Astrocyte (in vitro differentiated cells and primary cell): ENCODE data around the gene PIP4K2C. TPM values are rescaled to one million over a fixed set of nuclear protein-coding genes. Genes with fewer than 3 reads are reported as not detected.

Experiments used
- DNase-seq: peaks from one replicate; pipeline ENCODE4 v3.0.0-alpha.2; 2010; ENCODE audit warnings: low read depth
- FAIRE-seq: peaks from 2 replicates; lab custom pipeline; 2011; peaks lifted over from hg19 to GRCh38; lab: Jason Lieb, UNC
- H2AFZ ChIP-seq: 2 replicates; pipeline ENCODE4 v1.6.0; 2012; ENCODE audit warnings: low read depth, low read length, inconsistent platforms
- H3K27ac ChIP-seq: 2 replicates; pipeline ENCODE4 v1.5.1; 2011; ENCODE audit warnings: low read depth, low read length, inconsistent platforms
- H3K27me3 ChIP-seq: 2 replicates; pipeline ENCODE4 v1.6.0; 2011; ENCODE audit warnings: low read length, inconsistent platforms; ENCODE audit not compliant: insufficient read depth
- H3K36me3 ChIP-seq: 2 replicates; pipeline ENCODE4 v1.5.1; 2011; ENCODE audit warnings: low read length, inconsistent platforms; ENCODE audit not compliant: insufficient read depth
- H3K4me1 ChIP-seq: 2 replicates; pipeline ENCODE4 v1.5.1; 2011; ENCODE audit warnings: low read length, inconsistent platforms; ENCODE audit not compliant: insufficient read depth
- H3K4me2 ChIP-seq: 2 replicates; pipeline ENCODE4 v1.6.0; 2012; ENCODE audit warnings: low read length, inconsistent platforms
- H3K4me3 ChIP-seq: 2 replicates; pipeline ENCODE4 v1.5.1; 2011; ENCODE audit warnings: low read depth, mild to moderate bottlenecking, low read length, inconsistent platforms; ENCODE audit not compliant: insufficient read depth
- H3K79me2 ChIP-seq: 2 replicates; pipeline ENCODE4 v1.6.0; 2012; ENCODE audit warnings: mild to moderate bottlenecking, low read length, inconsistent platforms; ENCODE audit not compliant: insufficient read depth
- H3K9ac ChIP-seq: 2 replicates; pipeline ENCODE4 v1.6.0; 2012; ENCODE audit warnings: mild to moderate bottlenecking, low read length, inconsistent platforms
- H3K9me3 ChIP-seq: 2 replicates; pipeline ENCODE4 v1.5.1; 2012; ENCODE audit warnings: low read depth, mild to moderate bottlenecking, low read length, inconsistent platforms; ENCODE audit not compliant: insufficient read depth
- H4K20me1 ChIP-seq: 2 replicates; pipeline ENCODE4 v1.6.0; 2012; ENCODE audit warnings: low read length, inconsistent platforms; ENCODE audit not compliant: insufficient read depth
- H3K27ac Mint-ChIP-seq: one replicate; pipeline ENCODE4 v1.8.0; 2021; ENCODE audit warnings: mild to moderate bottlenecking, mixed read lengths; ENCODE audit not compliant: unreplicated experiment
- H3K27me3 Mint-ChIP-seq: one replicate; pipeline ENCODE4 v1.8.0; 2021; ENCODE audit warnings: low read depth, mixed read lengths; ENCODE audit not compliant: unreplicated experiment
- H3K36me3 Mint-ChIP-seq: one replicate; pipeline ENCODE4 v1.8.0; 2021; ENCODE audit warnings: low read depth, mixed read lengths; ENCODE audit not compliant: unreplicated experiment
- H3K4me1 Mint-ChIP-seq: one replicate; pipeline ENCODE4 v1.8.0; 2021; ENCODE audit warnings: low read depth, mixed read lengths; ENCODE audit not compliant: unreplicated experiment
- H3K4me3 Mint-ChIP-seq: one replicate; pipeline ENCODE4 v1.8.0; 2021; ENCODE audit warnings: mild to moderate bottlenecking, moderate library complexity, mixed read lengths; ENCODE audit not compliant: unreplicated experiment
- H3K9me3 Mint-ChIP-seq: one replicate; pipeline ENCODE4 v1.8.0; 2021; ENCODE audit warnings: mild to moderate bottlenecking, mixed read lengths; ENCODE audit not compliant: unreplicated experiment
- EZH2 ChIP-seq: IDR thresholded peaks from 2 replicates; pipeline ENCODE4 v1.6.1; 2012; ENCODE audit warnings: mild to moderate bottlenecking, low read length, inconsistent platforms; ENCODE audit not compliant: insufficient read depth
- total RNA-seq: library from RNA; stranded (reverse); gene quantifications from 2 replicates; pipeline ENCODE4 v1.2.1, GENCODE V29; 2021
- TF ChIP-seq, protein P1 (sequence below): IDR thresholded peaks from 2 replicates; pipeline ENCODE4 v1.5.1; 2011; ENCODE audit warnings: low read depth, mild to moderate bottlenecking, inconsistent platforms, low read length, moderate library complexity; ENCODE audit not compliant: insufficient read depth

Gene PIP4K2C
- total RNA-seq, 1 donor from 2014 or later: 43.3 TPM

GRCh38 chr12:57618966-57619433 lies 28.0 kb downstream of the PIP4K2C start:
- Histone ChIP-seq H3K9me3 (no peaks in the 10 kb centered on the region), H3K4me3 (no peak overlapping the region), H3K27me3 (peaks cover 49% of the 10 kb centered on the region), H3K36me3 (no peaks in the 10 kb centered on the region), H3K4me1 (peaks cover 9% of the 10 kb centered on the region), H3K27ac (no peak overlapping the region), H2AFZ (no peak overlapping the region), H3K79me2 (no peaks in the 10 kb centered on the region), H3K9ac (no peak overlapping the region), H4K20me1 (peaks cover 24% of the 10 kb centered on the region), H3K4me2 (no peak overlapping the region)
- no peak for TF ChIP-seq EZH2
- TF ChIP-seq, protein P1, sequence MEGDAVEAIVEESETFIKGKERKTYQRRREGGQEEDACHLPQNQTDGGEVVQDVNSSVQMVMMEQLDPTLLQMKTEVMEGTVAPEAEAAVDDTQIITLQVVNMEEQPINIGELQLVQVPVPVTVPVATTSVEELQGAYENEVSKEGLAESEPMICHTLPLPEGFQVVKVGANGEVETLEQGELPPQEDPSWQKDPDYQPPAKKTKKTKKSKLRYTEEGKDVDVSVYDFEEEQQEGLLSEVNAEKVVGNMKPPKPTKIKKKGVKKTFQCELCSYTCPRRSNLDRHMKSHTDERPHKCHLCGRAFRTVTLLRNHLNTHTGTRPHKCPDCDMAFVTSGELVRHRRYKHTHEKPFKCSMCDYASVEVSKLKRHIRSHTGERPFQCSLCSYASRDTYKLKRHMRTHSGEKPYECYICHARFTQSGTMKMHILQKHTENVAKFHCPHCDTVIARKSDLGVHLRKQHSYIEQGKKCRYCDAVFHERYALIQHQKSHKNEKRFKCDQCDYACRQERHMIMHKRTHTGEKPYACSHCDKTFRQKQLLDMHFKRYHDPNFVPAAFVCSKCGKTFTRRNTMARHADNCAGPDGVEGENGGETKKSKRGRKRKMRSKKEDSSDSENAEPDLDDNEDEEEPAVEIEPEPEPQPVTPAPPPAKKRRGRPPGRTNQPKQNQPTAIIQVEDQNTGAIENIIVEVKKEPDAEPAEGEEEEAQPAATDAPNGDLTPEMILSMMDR: no peak
- Mint-ChIP-seq H3K4me3 (peak overlapping the region; percentile 60), H3K9me3 (peaks cover 5% of the 10 kb centered on the region), H3K27ac (no peak overlapping the region), H3K27me3 (peaks cover 87% of the 10 kb centered on the region), H3K4me1 (peaks cover 8% of the 10 kb centered on the region), H3K36me3 (peaks cover 53% of the 10 kb centered on the region)
- no peak for FAIRE-seq
- DNase-seq: no peak

GRCh38 chr12:57619434-57620244 lies 28.6 kb downstream of the PIP4K2C start:
- no peak for TF ChIP-seq EZH2
- TF ChIP-seq, protein P1: no peak
- H3K27me3 Mint-ChIP-seq: peaks cover 89% of the 10 kb centered on the region
- H3K27ac ChIP-seq: no peak overlapping the region
- DNase-seq (no peak), FAIRE-seq (no peak)
- H3K36me3 Mint-ChIP-seq: peaks cover 47% of the 10 kb centered on the region
- peaks cover 8% of the 10 kb centered on the region for H3K4me1 Mint-ChIP-seq
- H3K36me3 ChIP-seq: no peaks in the 10 kb centered on the region
- peaks cover 9% of the 10 kb centered on the region for H3K4me1 ChIP-seq
- no peak overlapping the region for H2AFZ ChIP-seq
- no peak overlapping the region for H3K4me3 ChIP-seq
- no peak overlapping the region for H3K4me2 ChIP-seq
- peak overlapping the region; percentile 60 for H3K4me3 Mint-ChIP-seq
- no peaks in the 10 kb centered on the region for H3K9me3 ChIP-seq
- H3K27ac Mint-ChIP-seq: no peak overlapping the region
- peaks cover 52% of the 10 kb centered on the region for H3K27me3 ChIP-seq
- peaks cover 5% of the 10 kb centered on the region for H3K9me3 Mint-ChIP-seq
- H3K79me2 ChIP-seq: no peaks in the 10 kb centered on the region
- H3K9ac ChIP-seq: no peak overlapping the region
- H4K20me1 ChIP-seq: peaks cover 24% of the 10 kb centered on the region
